HEK293 (cell line): ENCODE data around the gene C16orf92.

ENCODE experiments used
- KLF7 ChIP-seq: fragments of 450-650 bp; formaldehyde crosslinking; IDR thresholded peaks from 2 replicates; pipeline ENCODE4 v1.5.1; 2016; ENCODE audit warnings: missing biosample characterization, missing genetic modification characterization, borderline replicate concordance
- KLF9 ChIP-seq: fragments of 450-650 bp; formaldehyde crosslinking; IDR thresholded peaks from 2 replicates; pipeline ENCODE4 v1.5.1; 2016; ENCODE audit warnings: missing biosample characterization, missing genetic modification characterization, low read depth
- OVOL3 ChIP-seq: fragments of 450-650 bp; formaldehyde crosslinking; IDR thresholded peaks from 2 replicates; pipeline ENCODE4 v1.5.1; 2016; ENCODE audit warnings: missing biosample characterization, missing genetic modification characterization
- TSHZ1 ChIP-seq: fragments of 450-650 bp; formaldehyde crosslinking; IDR thresholded peaks from 2 replicates; pipeline ENCODE4 v1.5.1; 2016; ENCODE audit warnings: missing biosample characterization, missing genetic modification characterization, borderline replicate concordance
- ZBTB49 ChIP-seq: fragments of 450-650 bp; formaldehyde crosslinking; IDR thresholded peaks from 2 replicates; pipeline ENCODE4 v1.5.1; 2016; ENCODE audit warnings: missing biosample characterization, missing genetic modification characterization, low read depth
- ZFHX2 ChIP-seq: fragments of 450-650 bp; formaldehyde crosslinking; conservative IDR thresholded peaks from 2 replicates; pipeline ENCODE4 v1.5.1; 2016; ENCODE audit warnings: missing biosample characterization, missing genetic modification characterization
- ZFP69B ChIP-seq: fragments of 450-650 bp; formaldehyde crosslinking; IDR thresholded peaks from 2 replicates; pipeline ENCODE4 v1.5.1; 2016; ENCODE audit warnings: missing biosample characterization, missing genetic modification characterization
- ZNF10 ChIP-seq: fragments of 450-650 bp; formaldehyde crosslinking; IDR thresholded peaks from 2 replicates; pipeline ENCODE4 v1.5.1; 2017; ENCODE audit warnings: missing biosample characterization, missing genetic modification characterization
- ZNF146 ChIP-seq: fragments of 450-650 bp; formaldehyde crosslinking; IDR thresholded peaks from 2 replicates; pipeline ENCODE4 v1.5.1; 2016; ENCODE audit warnings: missing biosample characterization, missing genetic modification characterization
- ZNF214 ChIP-seq: fragments of 450-650 bp; formaldehyde crosslinking; IDR thresholded peaks from 2 replicates; pipeline ENCODE4 v1.5.1; 2017; ENCODE audit warnings: missing biosample characterization, mild to moderate bottlenecking, missing genetic modification characterization, borderline replicate concordance
- ZNF266 ChIP-seq: fragments of 450-650 bp; formaldehyde crosslinking; IDR thresholded peaks from 2 replicates; pipeline ENCODE4 v1.5.1; 2016; ENCODE audit warnings: missing biosample characterization, missing genetic modification characterization, low read depth
- ZNF292 ChIP-seq: fragments of 450-650 bp; formaldehyde crosslinking; IDR thresholded peaks from 2 replicates; pipeline ENCODE4 v1.5.1; 2016; ENCODE audit warnings: low read depth, missing biosample characterization, missing genetic modification characterization, borderline replicate concordance
- ZNF473 ChIP-seq: fragments of 450-650 bp; formaldehyde crosslinking; IDR thresholded peaks from 2 replicates; pipeline ENCODE4 v1.5.1; 2017; ENCODE audit warnings: missing biosample characterization, missing genetic modification characterization
- ZNF501 ChIP-seq: fragments of 450-650 bp; formaldehyde crosslinking; IDR thresholded peaks from 2 replicates; pipeline ENCODE4 v1.5.1; 2016; ENCODE audit warnings: missing biosample characterization, missing genetic modification characterization
- ZNF510 ChIP-seq: fragments of 450-650 bp; formaldehyde crosslinking; IDR thresholded peaks from 2 replicates; pipeline ENCODE4 v1.5.1; 2018; ENCODE audit warnings: mild to moderate bottlenecking, missing genetic modification characterization, missing biosample characterization; ENCODE audit not compliant: insufficient replicate concordance
- ZNF513 ChIP-seq: fragments of 450-650 bp; IDR thresholded peaks from 2 replicates; pipeline ENCODE4 v1.5.1; 2018; ENCODE audit warnings: missing biosample characterization, missing genetic modification characterization
- ZNF558 ChIP-seq: fragments of 450-650 bp; formaldehyde crosslinking; IDR thresholded peaks from 2 replicates; pipeline ENCODE4 v1.5.1; 2016; ENCODE audit warnings: missing biosample characterization, missing genetic modification characterization
- ZNF561 ChIP-seq: fragments of 450-650 bp; IDR thresholded peaks from 2 replicates; pipeline ENCODE4 v1.5.1; 2018; ENCODE audit warnings: missing biosample characterization, missing genetic modification characterization, borderline replicate concordance
- ZNF600 ChIP-seq: fragments of 450-650 bp; formaldehyde crosslinking; IDR thresholded peaks from 2 replicates; pipeline ENCODE4 v1.5.1; 2016; ENCODE audit warnings: missing biosample characterization, missing genetic modification characterization
- ZNF610 ChIP-seq: fragments of 450-650 bp; formaldehyde crosslinking; IDR thresholded peaks from 2 replicates; pipeline ENCODE4 v1.5.1; 2016; ENCODE audit warnings: missing biosample characterization, missing genetic modification characterization, borderline replicate concordance
- ZNF677 ChIP-seq: fragments of 450-650 bp; IDR thresholded peaks from 2 replicates; pipeline ENCODE4 v1.5.0; 2018; ENCODE audit warnings: missing biosample characterization, mild to moderate bottlenecking, missing genetic modification characterization, moderate library complexity
- ZSCAN18 ChIP-seq: fragments of 450-650 bp; formaldehyde crosslinking; IDR thresholded peaks from 2 replicates; pipeline ENCODE4 v1.5.1; 2016; ENCODE audit warnings: missing biosample characterization, missing genetic modification characterization
- TF ChIP-seq, protein P1 (sequence below): fragments of 450-650 bp; formaldehyde crosslinking; IDR thresholded peaks from 2 replicates; pipeline ENCODE4 v1.5.1; 2016; ENCODE audit warnings: missing biosample characterization, missing genetic modification characterization
- TF ChIP-seq, protein P2 (sequence below): fragments of 450-650 bp; formaldehyde crosslinking; IDR thresholded peaks from 2 replicates; pipeline ENCODE4 v1.5.1; 2016; ENCODE audit warnings: missing biosample characterization, missing genetic modification characterization
- TF ChIP-seq, protein P3 (sequence below): fragments of 450-650 bp; formaldehyde crosslinking; IDR thresholded peaks from 2 replicates; pipeline ENCODE4 v1.5.1; 2016; ENCODE audit warnings: missing biosample characterization, missing genetic modification characterization

Gene C16orf92

DNA sequence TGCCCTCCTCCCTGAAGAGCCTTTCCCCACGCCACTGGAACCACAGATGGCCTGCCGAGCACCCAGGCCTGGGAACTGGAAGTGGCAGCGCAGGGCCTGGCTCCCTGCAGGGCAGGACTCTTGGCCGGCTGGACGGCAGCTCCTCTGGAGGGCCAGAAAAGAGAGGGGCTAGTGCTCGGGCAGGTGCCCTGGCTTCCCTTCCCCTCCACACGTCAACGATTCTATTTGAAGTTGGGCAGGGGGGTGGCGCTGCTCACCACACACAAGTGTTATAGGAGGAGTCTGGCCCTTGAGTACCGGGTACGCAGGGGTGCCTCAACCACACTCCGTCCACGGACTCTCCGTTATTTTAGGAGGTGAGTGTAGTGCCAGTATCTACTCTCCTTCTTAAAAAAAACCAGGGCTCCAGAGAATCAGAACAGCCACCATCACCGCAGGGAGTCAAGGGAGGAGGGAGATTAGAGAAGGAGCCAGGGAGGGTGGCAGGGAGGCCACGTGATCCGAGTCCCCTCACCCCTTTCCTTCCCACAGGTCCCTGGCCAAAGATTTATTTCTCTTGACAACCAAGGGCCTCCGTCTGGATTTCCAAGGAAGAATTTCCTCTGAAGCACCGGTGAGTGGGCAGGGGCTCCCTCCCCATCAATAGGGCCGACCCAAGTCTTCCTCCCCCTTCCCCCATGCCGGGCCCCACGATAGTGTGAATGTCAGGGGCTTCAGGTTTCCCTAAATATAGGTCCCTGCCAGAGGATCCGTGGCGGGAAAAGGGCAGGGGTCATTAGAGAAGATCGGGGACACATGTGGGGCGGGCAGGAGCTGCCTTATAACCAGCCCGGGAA lies 41.1 kb downstream of the C16orf92 start (continued):
- TF ChIP-seq, protein P1, sequence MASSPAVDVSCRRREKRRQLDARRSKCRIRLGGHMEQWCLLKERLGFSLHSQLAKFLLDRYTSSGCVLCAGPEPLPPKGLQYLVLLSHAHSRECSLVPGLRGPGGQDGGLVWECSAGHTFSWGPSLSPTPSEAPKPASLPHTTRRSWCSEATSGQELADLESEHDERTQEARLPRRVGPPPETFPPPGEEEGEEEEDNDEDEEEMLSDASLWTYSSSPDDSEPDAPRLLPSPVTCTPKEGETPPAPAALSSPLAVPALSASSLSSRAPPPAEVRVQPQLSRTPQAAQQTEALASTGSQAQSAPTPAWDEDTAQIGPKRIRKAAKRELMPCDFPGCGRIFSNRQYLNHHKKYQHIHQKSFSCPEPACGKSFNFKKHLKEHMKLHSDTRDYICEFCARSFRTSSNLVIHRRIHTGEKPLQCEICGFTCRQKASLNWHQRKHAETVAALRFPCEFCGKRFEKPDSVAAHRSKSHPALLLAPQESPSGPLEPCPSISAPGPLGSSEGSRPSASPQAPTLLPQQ (tag by site-specific recombination), result no peak
- TF ChIP-seq ZNF473 (tag by site-specific recombination) (no peak), ZNF558 (no peak), ZSCAN18 (tag by site-specific recombination) (no peak), ZFP69B (no peak), ZNF266 (tag by site-specific recombination) (no peak), ZNF610 (tag by site-specific recombination) (no peak), ZNF677 (tag by site-specific recombination) (no peak), ZFHX2 (tag by site-specific recombination) (peak; percentile 62; the same call in 1 of the 2 replicates), ZBTB49 (tag by site-specific recombination) (no peak), ZNF510 (tag by site-specific recombination) (no peak), ZNF146 (tag by site-specific recombination) (no peak), ZNF292 (tag by site-specific recombination) (no peak), ZNF10 (tag by site-specific recombination) (peak; percentile 10; the same call in 1 of the 2 replicates), ZNF214 (tag by site-specific recombination) (no peak), KLF7 (tag by site-specific recombination) (no peak), ZNF501 (tag by site-specific recombination) (no peak; the same call in 1 of the 2 replicates), ZNF600 (peak; percentile 79), TSHZ1 (tag by site-specific recombination) (no peak), OVOL3 (tag by site-specific recombination) (no peak), KLF9 (no peak), ZNF513 (peak; percentile 72), ZNF561 (peak; percentile 92; the same call in 1 of the 2 replicates)
- TF ChIP-seq, protein P2, sequence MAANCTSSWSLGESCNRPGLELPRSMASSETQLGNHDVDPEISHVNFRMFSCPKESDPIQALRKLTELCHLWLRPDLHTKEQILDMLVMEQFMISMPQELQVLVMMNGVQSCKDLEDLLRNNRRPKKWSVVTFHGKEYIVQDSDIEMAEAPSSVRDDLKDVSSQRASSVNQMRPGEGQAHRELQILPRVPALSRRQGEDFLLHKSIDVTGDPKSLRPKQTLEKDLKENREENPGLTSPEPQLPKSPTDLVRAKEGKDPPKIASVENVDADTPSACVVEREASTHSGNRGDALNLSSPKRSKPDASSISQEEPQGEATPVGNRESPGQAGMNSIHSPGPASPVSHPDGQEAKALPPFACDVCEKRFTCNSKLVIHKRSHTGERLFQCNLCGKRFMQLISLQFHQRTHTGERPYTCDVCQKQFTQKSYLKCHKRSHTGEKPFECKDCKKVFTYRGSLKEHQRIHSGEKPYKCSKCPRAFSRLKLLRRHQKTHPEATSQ (tag by site-specific recombination), result no peak
- TF ChIP-seq, protein P3, sequence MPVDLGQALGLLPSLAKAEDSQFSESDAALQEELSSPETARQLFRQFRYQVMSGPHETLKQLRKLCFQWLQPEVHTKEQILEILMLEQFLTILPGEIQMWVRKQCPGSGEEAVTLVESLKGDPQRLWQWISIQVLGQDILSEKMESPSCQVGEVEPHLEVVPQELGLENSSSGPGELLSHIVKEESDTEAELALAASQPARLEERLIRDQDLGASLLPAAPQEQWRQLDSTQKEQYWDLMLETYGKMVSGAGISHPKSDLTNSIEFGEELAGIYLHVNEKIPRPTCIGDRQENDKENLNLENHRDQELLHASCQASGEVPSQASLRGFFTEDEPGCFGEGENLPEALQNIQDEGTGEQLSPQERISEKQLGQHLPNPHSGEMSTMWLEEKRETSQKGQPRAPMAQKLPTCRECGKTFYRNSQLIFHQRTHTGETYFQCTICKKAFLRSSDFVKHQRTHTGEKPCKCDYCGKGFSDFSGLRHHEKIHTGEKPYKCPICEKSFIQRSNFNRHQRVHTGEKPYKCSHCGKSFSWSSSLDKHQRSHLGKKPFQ, result peak; percentile 40
